Gastroesophageal sphincter (tissue), 4 donors: ENCODE results near the gene ABCB7. TPM values are rescaled to one million over a fixed set of nuclear protein-coding genes. Genes with fewer than 3 reads are reported as not detected.

Source experiments
- ATAC-seq: fragments of 150-250 bp; one replicate; pipeline ENCODE4 v1.9.1; 2016; ENCODE audit warnings: mild to moderate bottlenecking, moderate library complexity
- H3K27ac ChIP-seq, 4 donors: fragments of 200-600 bp; sonication (generic) in 3 of 4; 1 replicate in 3 of 4; 2 replicates in 1 of 4; pipeline ENCODE4 v1.5.1; 2016 to 2019
- H3K27me3 ChIP-seq: fragments of 200-600 bp; sonication (generic); one replicate; pipeline ENCODE4 v1.5.1; 2019
- H3K36me3 ChIP-seq, 2 donors: fragments of 200-600 bp; sonication (generic); one replicate each; pipeline ENCODE4 v1.5.1; 2019; ENCODE audit warnings: control low read depth in 1 of 2
- H3K4me1 ChIP-seq, 3 donors: fragments of 200-600 bp; sonication (generic); 1 replicate in 2 of 3; 2 replicates in 1 of 3; pipeline ENCODE4 v1.5.1; 2016 to 2019; ENCODE audit warnings: control low read depth in 2 of 3
- H3K4me3 ChIP-seq, 2 donors: fragments of 200-600 bp; sonication (generic); one replicate each; pipeline ENCODE4 v1.5.1; 2019; ENCODE audit warnings: mild to moderate bottlenecking in 1 of 2, moderate library complexity in 1 of 2
- H3K9me3 ChIP-seq, 3 donors: fragments of 200-600 bp; sonication (generic); one replicate each; pipeline ENCODE4 v1.5.1; 2017 to 2019; ENCODE audit warnings: control low read depth in 2 of 3
- CTCF ChIP-seq, 4 experiments: fragments of 200-600 bp in 2 of 4; fragments of 450-650 bp in 2 of 4; sonication (generic) in 1 of 4; IDR thresholded peaks; one replicate each; pipeline ENCODE4 v1.5.1; 2017 to 2019; ENCODE audit warnings: antibody characterized with exemption in 4 of 4, mild to moderate bottlenecking in 2 of 4, moderate library complexity in 2 of 4
- EP300 ChIP-seq: sonication (generic); formaldehyde crosslinking; IDR thresholded peaks from one replicate; pipeline ENCODE4 v1.6.1; 2017; ENCODE audit warnings: antibody characterized with exemption, mild to moderate bottlenecking
- POLR2A ChIP-seq, 2 donors: fragments of 450-650 bp; IDR thresholded peaks; one replicate each; pipeline ENCODE4 v1.6.1; 2017; ENCODE audit warnings: antibody characterized with exemption in 2 of 2, mild to moderate bottlenecking in 2 of 2, moderate library complexity in 1 of 2
- POLR2AphosphoS5 ChIP-seq: sonication (generic); formaldehyde crosslinking; IDR thresholded peaks from one replicate; pipeline ENCODE4 v1.6.1; 2017; ENCODE audit warnings: antibody characterized with exemption
- WGBS, 2 donors: methylation state at CpG; one replicate each; pipeline ENCODE4 v1.1.5; 2018; ENCODE audit warnings: low coverage in 1 of 2; 5-methylcytosine and 5-hydroxymethylcytosine counted together
- total RNA-seq, 4 donors: library from RNA; depleted of rRNA; stranded (reverse); fragments of >200 nt; gene quantifications; one replicate each; pipeline ENCODE4 v1.1.0, GENCODE V29; 2016

ABCB7 gene
- total RNA-seq, 4 donors from 2014 or later, result 44.7 to 83.7 (median 69.6) TPM

- 54 to 69% methylated on average over 2 of the region's 2 CpGs for WGBS, 2 donors
- no peaks in the 10 kb centered on the region for H3K27me3 ChIP-seq
- H3K27ac ChIP-seq, result no peak overlapping the region
- H3K4me3 ChIP-seq, result no peak overlapping the region
- H3K36me3 ChIP-seq, result no peaks in the 10 kb centered on the region
- H3K4me1 ChIP-seq, result peaks cover 0 to 6% (median 3%) of the 10 kb centered on the region in 3 donors
- no peak for TF ChIP-seq EP300
- TF ChIP-seq POLR2AphosphoS5, result peak; percentile 30
- TF ChIP-seq POLR2A (IDR thresholded peaks at IDR 0.05), result no peak
- no peak for TF ChIP-seq CTCF (IDR thresholded peaks at IDR 0.05)
- no peaks in the 10 kb centered on the region for H3K9me3 ChIP-seq
- ATAC-seq, result peak; percentile 43
Observed at GRCh38 chrX:75086731-75087195, 69.3 kb downstream of the ABCB7 start.

- no peak for ATAC-seq
- TF ChIP-seq POLR2A (IDR thresholded peaks at IDR 0.05) (no peak), POLR2AphosphoS5 (no peak), EP300 (no peak), CTCF (IDR thresholded peaks at IDR 0.05) (no peak)
- Histone ChIP-seq H3K4me1 (peaks cover 0 to 6% (median 3%) of the 10 kb centered on the region in 3 donors), H3K27ac (no peak overlapping the region), H3K9me3 (no peaks in the 10 kb centered on the region), H3K27me3 (no peaks in the 10 kb centered on the region), H3K4me3 (no peak overlapping the region), H3K36me3 (no peaks in the 10 kb centered on the region)
Observed at GRCh38 chrX:75084757-75085156, 71.3 kb downstream of the ABCB7 start.

GRCh38 chrX:75076429-75076828 lies 79.7 kb downstream of the ABCB7 start:
- 86 to 90% methylated on average over 1 of the region's 1 CpG for WGBS, 2 donors
- Histone ChIP-seq H3K27ac (no peak overlapping the region), H3K9me3 (no peaks in the 10 kb centered on the region), H3K4me1 (no peaks in the 10 kb centered on the region), H3K4me3 (no peak overlapping the region), H3K27me3 (no peaks in the 10 kb centered on the region), H3K36me3 (peaks cover 0 to 17% of the 10 kb centered on the region in 2 donors)
- TF ChIP-seq CTCF (IDR thresholded peaks at IDR 0.05), result no peak
- TF ChIP-seq POLR2A (IDR thresholded peaks at IDR 0.05), result no peak
- TF ChIP-seq EP300, result no peak
- TF ChIP-seq POLR2AphosphoS5, result no peak
- ATAC-seq, result no peak

- 0 to 91% methylated on average over 1 of the region's 1 CpG for WGBS, 2 donors
- TF ChIP-seq POLR2A (IDR thresholded peaks at IDR 0.05) (no peak), EP300 (no peak), POLR2AphosphoS5 (no peak), CTCF (IDR thresholded peaks at IDR 0.05) (no peak)
Observed at GRCh38 chrX:75074475-75074874, 81.6 kb downstream of the ABCB7 start.

GRCh38 chrX:75071334-75071733 lies 84.7 kb downstream of the ABCB7 start:
- H3K27me3 ChIP-seq, result no peaks in the 10 kb centered on the region
- H3K9me3 ChIP-seq, result no peaks in the 10 kb centered on the region
- ATAC-seq, result no peak
- no peak overlapping the region for H3K4me3 ChIP-seq
- TF ChIP-seq POLR2A (IDR thresholded peaks at IDR 0.05) (no peak), EP300 (no peak)
- H3K4me1 ChIP-seq, result no peaks in the 10 kb centered on the region
- no peak overlapping the region for H3K27ac ChIP-seq
- WGBS, 2 donors, result 80 to 93% methylated on average over 3 of the region's 3 CpGs
- peaks cover 0 to 45% of the 10 kb centered on the region in 2 donors for H3K36me3 ChIP-seq

More at GRCh38 chrX:75074475-75074874, 81.6 kb downstream of the ABCB7 start:
- Histone ChIP-seq H3K9me3 (no peaks in the 10 kb centered on the region), H3K4me1 (no peaks in the 10 kb centered on the region), H3K27ac (no peak overlapping the region), H3K36me3 (peaks cover 0 to 30% of the 10 kb centered on the region in 2 donors), H3K27me3 (no peaks in the 10 kb centered on the region), H3K4me3 (no peak overlapping the region)
- ATAC-seq, result no peak
